Muscle layer of colon (tissue), 2 donors: ENCODE results near the gene POFUT2.
"Not testable (repeated sequence)": the region's sequence is repeated elsewhere in the genome, so short reads cannot be mapped to it uniquely, and the experiment has no call there.

Experiments
- H3K27ac ChIP-seq: one replicate; pipeline ENCODE4 v1.7.0; 2013; ENCODE audit warnings: low read depth, mild to moderate bottlenecking, low read length, moderate library complexity
- H3K27me3 ChIP-seq, 2 donors: one replicate each; pipeline ENCODE4 v1.7.0; 2013; ENCODE audit warnings: low read length in 2 of 2, mild to moderate bottlenecking in 2 of 2; ENCODE audit not compliant: insufficient read depth in 2 of 2, control insufficient read depth in 1 of 2
- H3K36me3 ChIP-seq: one replicate; pipeline ENCODE4 v1.7.0; 2013; ENCODE audit warnings: mild to moderate bottlenecking, low read length; ENCODE audit not compliant: insufficient read depth
- H3K4me1 ChIP-seq: one replicate; pipeline ENCODE4 v1.7.0; 2013; ENCODE audit warnings: mild to moderate bottlenecking, low read length; ENCODE audit not compliant: insufficient read depth
- H3K4me3 ChIP-seq, 2 donors: one replicate each; pipeline ENCODE4 v1.7.0; 2013; ENCODE audit warnings: low read length in 2 of 2, low read depth in 1 of 2, mild to moderate bottlenecking in 1 of 2, moderate library complexity in 1 of 2
- H3K9ac ChIP-seq: one replicate; pipeline ENCODE4 v1.7.0; 2013; ENCODE audit warnings: low read length
- H3K9me3 ChIP-seq: one replicate; pipeline ENCODE4 v1.7.0; 2013; ENCODE audit warnings: mild to moderate bottlenecking, low read length
- donor health status: abdominal sarcoma.
- donor health status: Adenocarcinoma of cecum.

The POFUT2 gene

DNA sequence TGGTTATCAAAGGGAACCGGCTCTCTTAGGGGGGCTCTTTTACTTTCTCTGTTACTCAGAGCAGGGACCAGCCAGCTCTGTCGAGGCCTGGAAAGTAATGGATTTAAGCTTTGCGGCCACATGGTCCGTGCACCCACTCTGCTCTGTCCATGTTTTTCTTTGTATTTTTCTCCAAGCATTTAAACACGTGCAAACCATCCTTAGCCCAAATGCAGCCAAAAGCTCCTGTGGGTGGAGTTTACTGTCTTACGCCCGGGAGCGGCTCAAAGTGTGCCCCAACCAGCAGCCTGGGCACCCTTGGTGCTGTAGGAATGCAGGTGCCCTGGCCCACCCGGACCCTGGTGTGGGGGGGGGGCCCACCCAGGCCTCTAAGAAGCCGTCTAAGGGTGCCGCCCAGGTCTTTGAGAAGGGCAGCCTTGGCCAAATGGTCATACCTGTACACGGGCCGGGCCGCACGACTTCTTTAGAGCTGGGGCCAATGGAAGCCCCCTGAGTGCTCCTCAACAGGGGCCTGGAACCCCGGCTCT lies 29.2 kb upstream of the POFUT2 start:
- no peaks in the 10 kb centered on the region for H3K36me3 ChIP-seq
- peaks cover 33% of the 10 kb centered on the region for H3K4me1 ChIP-seq
- H3K27ac ChIP-seq, result peak overlapping the region; percentile 7
- no peaks in the 10 kb centered on the region for H3K27me3 ChIP-seq
- H3K9me3 ChIP-seq, result no peaks in the 10 kb centered on the region
- H3K4me3 ChIP-seq, result no peak overlapping the region
- no peak overlapping the region for H3K9ac ChIP-seq

DNA sequence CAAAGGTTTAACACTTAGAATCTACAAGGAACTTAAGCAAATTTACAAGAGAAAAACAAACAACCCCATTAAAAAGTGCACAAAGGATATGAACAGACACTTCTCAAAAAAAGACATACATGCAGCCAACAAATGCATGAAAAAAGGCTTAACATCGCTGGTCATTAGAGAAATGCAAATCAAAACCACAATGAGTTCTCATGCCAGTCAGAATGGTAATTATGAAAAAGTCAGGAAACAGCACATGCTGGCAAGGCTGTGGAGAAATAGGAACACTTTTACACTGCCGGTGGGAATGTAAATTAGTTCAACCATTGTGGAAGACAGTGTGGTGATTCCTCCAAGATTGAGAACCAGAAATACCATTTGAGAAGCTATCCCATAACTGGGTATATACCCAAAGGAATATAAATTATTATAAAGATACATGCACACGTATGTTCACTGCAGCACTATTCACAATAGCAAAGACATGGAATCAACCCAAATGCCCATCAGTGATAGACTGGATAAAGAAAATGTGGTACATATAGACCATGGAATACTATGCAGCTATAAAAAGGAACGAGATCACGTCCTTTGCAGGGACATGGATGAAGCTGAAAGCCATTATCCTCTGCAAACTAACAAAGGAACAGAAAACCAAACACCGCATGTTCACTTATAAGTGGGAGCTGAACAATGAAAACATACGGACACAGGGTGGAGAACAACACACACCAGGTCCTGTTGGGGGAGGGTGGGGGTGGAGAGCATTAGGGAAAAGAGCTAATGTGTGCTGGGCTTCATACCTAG lies 28.2 kb upstream of the POFUT2 start:
- H3K9ac ChIP-seq, H3K27me3 ChIP-seq, H3K36me3 ChIP-seq, H3K9me3 ChIP-seq, H3K4me3 ChIP-seq, H3K27ac ChIP-seq: not testable (repeated sequence)
- peaks cover 33% of the 10 kb centered on the region for H3K4me1 ChIP-seq

DNA sequence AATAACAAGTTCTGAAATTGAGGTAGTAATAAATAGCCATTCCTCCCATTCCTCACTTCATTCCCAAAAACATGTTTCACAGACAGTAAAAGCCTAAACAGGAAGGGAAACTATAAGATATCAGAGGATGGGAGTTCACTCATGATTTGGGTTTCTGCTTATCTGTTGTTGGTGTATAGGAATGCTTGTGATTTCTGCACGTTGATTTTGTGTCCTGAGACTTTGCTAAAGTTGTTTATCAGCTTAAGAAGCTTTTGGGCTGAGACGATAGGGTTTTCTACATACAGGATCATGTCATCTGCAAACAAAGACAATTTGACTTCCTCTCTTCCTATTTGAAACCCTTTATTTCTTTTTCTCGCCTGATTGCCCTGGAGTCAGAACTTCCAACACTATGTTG lies 26.0 kb upstream of the POFUT2 start:
- Histone ChIP-seq H3K4me1 (peaks cover 22% of the 10 kb centered on the region), H3K9ac (no peak overlapping the region), H3K27ac (no peak overlapping the region), H3K36me3 (no peaks in the 10 kb centered on the region), H3K4me3 (no peak overlapping the region), H3K27me3 (no peaks in the 10 kb centered on the region), H3K9me3 (no peaks in the 10 kb centered on the region)

DNA sequence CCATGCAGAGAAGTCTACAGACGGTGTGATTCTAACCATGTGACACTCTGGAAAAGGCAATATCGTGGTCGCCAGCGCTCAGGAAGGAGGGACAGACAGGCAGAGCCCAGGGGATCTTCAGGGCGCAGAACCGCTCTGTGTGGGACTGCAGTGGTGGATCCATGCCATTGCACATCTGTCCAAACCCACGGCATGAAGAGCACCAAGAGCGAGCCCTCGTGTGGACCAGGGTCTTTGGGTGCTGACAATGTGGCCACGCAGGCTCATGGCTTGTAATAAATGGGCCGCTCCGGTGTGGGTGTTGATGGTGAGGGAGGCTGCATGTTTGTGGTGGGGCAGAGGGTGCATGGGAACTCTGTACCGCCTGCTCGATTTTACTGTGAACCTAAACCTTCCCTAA lies 25.3 kb upstream of the POFUT2 start:
- H3K9ac ChIP-seq, result no peak overlapping the region
- H3K27ac ChIP-seq, result no peak overlapping the region

DNA sequence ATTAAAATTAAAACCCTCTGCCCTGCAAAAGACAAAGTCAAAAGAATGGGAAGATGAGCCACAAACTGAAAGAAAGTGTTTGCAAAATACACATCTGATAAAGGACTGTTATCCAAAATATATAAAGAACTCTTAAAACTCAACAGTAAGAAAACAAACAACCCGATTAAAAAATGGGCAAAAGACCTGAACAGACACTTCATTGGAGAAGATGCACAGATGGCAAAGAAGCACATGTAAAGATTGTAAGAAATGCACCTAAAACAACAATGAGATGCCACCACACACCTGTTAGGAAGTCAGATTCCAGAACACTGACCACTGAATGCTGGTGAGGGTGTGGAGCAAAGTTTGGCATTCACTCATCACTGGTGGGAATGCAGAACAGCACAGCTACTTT lies 24.6 kb upstream of the POFUT2 start:
- Histone ChIP-seq H3K36me3 (no peaks in the 10 kb centered on the region), H3K4me1 (peaks cover 24% of the 10 kb centered on the region), H3K9me3 (no peaks in the 10 kb centered on the region), H3K4me3 (no peak overlapping the region), H3K27me3 (no peaks in the 10 kb centered on the region), H3K9ac (no peak overlapping the region), H3K27ac (no peak overlapping the region)

More for the DNA sequence above, 25.3 kb upstream of the POFUT2 start:
- Histone ChIP-seq H3K36me3 (no peaks in the 10 kb centered on the region), H3K27me3 (no peaks in the 10 kb centered on the region), H3K4me3 (no peak overlapping the region), H3K4me1 (peaks cover 24% of the 10 kb centered on the region), H3K9me3 (no peaks in the 10 kb centered on the region)

DNA sequence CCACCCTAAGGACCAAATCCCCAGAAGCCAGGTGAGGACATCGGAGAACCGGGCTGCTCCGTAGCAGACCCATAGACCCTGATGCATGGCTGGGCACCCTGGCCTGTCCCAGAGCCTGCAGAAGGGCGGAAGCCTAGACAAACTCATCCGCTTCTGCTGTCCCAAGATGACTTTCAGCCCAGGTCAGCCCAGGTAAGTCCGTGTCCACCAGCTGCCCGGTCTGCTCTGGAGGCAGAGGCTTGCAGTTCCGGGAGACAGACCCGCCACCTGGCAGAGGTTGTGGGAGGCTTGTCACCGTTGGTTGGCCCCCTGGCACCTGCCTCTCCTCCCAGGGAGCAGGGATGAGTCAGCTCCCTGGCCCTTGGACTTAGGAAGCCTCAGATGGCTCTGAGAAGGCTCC lies 22.8 kb upstream of the POFUT2 start:
- no peak overlapping the region for H3K9ac ChIP-seq
- peaks cover 31% of the 10 kb centered on the region for H3K4me1 ChIP-seq
- H3K36me3 ChIP-seq, result no peaks in the 10 kb centered on the region
- no peaks in the 10 kb centered on the region for H3K27me3 ChIP-seq
- no peak overlapping the region for H3K27ac ChIP-seq
- no peak overlapping the region for H3K4me3 ChIP-seq
- no peaks in the 10 kb centered on the region for H3K9me3 ChIP-seq

DNA sequence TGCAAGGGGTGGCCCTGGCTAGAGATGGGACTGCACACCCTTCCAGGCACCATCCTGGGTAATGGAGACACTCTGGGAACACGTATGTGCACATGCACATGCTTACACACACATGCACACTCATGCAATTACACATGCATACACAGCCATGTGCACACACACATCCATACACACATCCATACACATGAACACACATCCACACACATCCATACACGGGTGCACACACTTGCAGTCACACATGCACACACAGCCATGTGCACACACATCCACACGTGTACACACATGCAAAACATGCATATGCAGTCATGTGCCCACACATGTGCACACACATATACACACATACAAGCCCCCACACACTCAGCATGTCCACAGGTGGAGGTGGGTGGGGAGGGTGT lies 22.3 kb upstream of the POFUT2 start:
- Histone ChIP-seq H3K36me3 (no peaks in the 10 kb centered on the region), H3K9ac (no peak overlapping the region), H3K27me3 (no peaks in the 10 kb centered on the region), H3K4me1 (peaks cover 31% of the 10 kb centered on the region), H3K4me3 (no peak overlapping the region), H3K27ac (no peak overlapping the region), H3K9me3 (no peaks in the 10 kb centered on the region)

DNA sequence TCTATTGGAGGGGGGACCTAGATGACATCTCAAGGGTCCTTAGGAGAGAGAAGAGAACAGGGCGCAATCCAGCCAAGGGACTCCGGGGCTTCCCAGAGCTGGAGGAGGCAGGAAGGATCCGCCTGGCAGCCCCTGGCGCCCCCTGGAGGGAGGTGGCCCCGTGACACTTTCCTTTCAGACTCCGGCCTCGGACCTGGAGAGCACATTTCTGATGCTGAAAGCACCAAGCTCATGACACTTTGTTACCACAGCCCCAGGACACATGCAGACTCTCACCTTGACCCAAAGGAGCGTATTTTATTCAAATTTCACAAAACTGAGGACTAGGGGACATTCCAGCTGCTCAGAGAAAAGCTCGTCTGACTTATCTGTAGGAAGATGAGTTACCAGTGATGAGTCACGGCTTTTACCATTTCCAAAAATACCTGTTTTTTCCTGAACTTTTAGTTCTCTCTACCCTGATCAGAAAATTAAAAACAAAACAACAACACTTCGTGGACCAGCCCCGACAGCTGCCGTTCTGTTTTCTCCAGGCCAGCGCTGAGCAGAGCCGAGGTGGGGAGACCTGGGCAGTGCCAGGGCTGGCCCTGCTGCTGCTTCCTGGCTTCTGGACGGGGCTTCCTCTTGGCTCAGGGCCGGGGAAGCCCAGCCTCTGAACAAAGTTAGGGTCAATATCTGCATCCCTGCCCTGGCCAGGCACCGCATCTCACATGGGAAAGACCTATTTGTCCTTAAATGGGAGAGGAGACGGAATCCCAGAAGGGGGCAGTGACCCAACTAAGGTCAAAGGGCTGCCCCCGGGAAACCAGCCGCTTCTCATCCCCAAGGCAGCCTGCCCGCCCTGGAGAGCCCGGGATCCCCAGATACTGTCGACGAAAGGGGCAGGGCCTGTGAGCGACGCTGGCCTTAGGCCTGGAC lies 21.6 kb upstream of the POFUT2 start:
- Histone ChIP-seq H3K9me3 (no peaks in the 10 kb centered on the region), H3K27me3 (no peaks in the 10 kb centered on the region), H3K4me3 (no peak overlapping the region), H3K9ac (peak overlapping the region; percentile 21), H3K4me1 (peaks cover 31% of the 10 kb centered on the region), H3K36me3 (no peaks in the 10 kb centered on the region), H3K27ac (peak overlapping the region; percentile 0)

DNA sequence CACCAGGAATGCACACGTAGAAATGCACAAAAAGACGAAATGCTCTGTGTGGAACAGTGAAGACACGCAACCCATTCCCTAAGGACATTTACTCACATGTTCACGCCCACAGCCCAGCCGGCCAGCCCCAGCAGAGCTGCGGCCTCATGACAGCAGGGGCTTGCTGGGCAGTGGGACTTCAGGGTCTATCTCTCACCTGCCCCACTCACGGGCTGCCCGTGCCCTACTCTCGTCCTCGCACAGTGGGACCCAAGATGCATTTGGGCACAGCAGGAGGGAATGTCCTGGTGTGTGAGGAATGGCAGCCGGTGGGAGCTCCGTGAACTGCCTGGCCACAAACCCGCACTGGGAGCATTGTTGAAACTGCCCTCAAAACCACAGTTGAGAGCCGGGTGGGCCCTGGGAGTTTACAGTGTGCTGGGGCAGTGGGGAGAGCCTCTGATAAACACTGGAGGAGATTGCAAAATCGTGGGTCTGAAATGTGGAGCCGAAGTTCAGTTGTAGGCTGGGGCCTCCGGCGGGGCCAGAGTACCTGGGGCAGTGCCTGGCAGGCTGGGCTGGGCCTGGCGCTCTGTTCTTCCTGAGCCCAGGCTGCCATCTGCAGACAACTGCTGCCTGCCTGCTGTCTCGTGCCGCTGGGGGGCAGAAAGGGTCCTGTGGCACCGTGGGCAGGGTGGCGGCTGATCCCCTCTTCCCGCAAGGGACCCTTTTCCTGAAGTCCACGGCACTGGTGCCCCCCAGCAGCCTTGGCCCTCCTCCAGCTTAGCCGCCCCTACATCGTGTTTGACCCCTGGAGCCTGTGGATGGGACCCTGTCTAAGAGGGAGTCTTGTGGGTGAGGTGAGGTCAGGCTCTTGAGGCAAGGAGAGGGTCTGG lies 20.7 kb upstream of the POFUT2 start:
- H3K9me3 ChIP-seq, result no peaks in the 10 kb centered on the region
- H3K9ac ChIP-seq, result peak overlapping the region; percentile 21
- H3K4me3 ChIP-seq, result no peak overlapping the region
- H3K36me3 ChIP-seq, result no peaks in the 10 kb centered on the region
- H3K27ac ChIP-seq, result peak overlapping the region; percentile 0
- peaks cover 31% of the 10 kb centered on the region for H3K4me1 ChIP-seq
- no peaks in the 10 kb centered on the region for H3K27me3 ChIP-seq

DNA sequence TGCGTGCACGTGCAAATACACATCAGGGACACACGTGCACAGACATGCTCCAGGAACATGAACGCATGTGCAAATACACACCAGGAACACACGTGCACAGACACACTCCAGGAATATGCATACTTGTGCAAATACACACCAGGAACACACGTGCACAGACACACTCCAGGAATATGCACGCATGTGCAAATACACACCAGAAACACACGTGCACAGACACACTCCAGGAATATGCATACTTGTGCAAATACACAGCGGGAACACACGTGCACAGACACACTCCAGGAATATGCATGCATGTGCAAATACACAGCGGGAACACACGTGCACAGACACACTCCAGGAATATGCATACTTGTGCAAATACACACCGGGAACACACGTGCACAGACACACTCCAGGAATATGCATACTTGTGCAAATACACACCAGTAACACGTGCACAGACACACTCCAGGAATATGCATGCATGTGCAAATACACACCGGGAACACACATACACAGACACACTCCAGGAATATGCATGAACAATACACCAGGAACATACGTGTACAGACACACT lies 20.0 kb upstream of the POFUT2 start:
- not testable (repeated sequence) for H3K9ac ChIP-seq, H3K36me3 ChIP-seq, H3K9me3 ChIP-seq, H3K27me3 ChIP-seq
- Histone ChIP-seq H3K27ac (peak overlapping the region; percentile 75), H3K4me3 (peak overlapping the region in 1 of 2 donors; percentile 33), H3K4me1 (peaks cover 34% of the 10 kb centered on the region)
